Psoas muscle (tissue), 8 donors: Measurements from ENCODE around the gene NTRK2. TPM values are rescaled to one million over a fixed set of nuclear protein-coding genes. Genes with fewer than 3 reads are reported as not detected.

ENCODE experiments used
- ATAC-seq, 4 donors: fragments of 200-7000 bp; cut with Tn5 transposase; one replicate each; pipeline ENCODE4 v1.9.1; 2020; ENCODE audit warnings: moderate library complexity in 3 of 4, mild to moderate bottlenecking in 2 of 4
- DNase-seq, 2 donors: peaks; one replicate each; pipeline ENCODE4 v3.0.0-alpha.2; 2020
- H3K27ac ChIP-seq: fragments of 200-600 bp; one replicate; pipeline ENCODE4 v1.8.0; 2022
- H3K27me3 ChIP-seq, 3 donors: fragments of 200-600 bp in 1 of 3; one replicate each; pipeline versions ENCODE4 v1.6.1 to v1.8.0; 2013 to 2022; ENCODE audit warnings: low read length in 2 of 3, mild to moderate bottlenecking in 2 of 3, moderate library complexity in 1 of 3; ENCODE audit not compliant: insufficient read depth in 3 of 3
- H3K36me3 ChIP-seq, 2 donors: fragments of 200-600 bp in 1 of 2; one replicate each; pipeline versions ENCODE4 v1.6.1 to v1.8.0; 2013 to 2022; ENCODE audit warnings: low read depth in 1 of 2, mild to moderate bottlenecking in 1 of 2, moderate library complexity in 1 of 2; ENCODE audit not compliant: insufficient read depth in 1 of 2
- H3K4me1 ChIP-seq: fragments of 200-600 bp; one replicate; pipeline ENCODE4 v1.8.0; 2022
- H3K4me3 ChIP-seq: fragments of 200-600 bp; one replicate; pipeline ENCODE4 v1.8.0; 2022; ENCODE audit warnings: mild to moderate bottlenecking
- H3K9me3 ChIP-seq: fragments of 200-600 bp; one replicate; pipeline ENCODE4 v1.8.0; 2022
- CTCF ChIP-seq: fragments of 200-600 bp; IDR thresholded peaks from one replicate; pipeline ENCODE4 v1.8.0; 2022; ENCODE audit warnings: antibody characterized with exemption
- WGBS, 3 donors: extraction: QIAGEN DNeasy Blood & Tissue Kit; methylation state at CpG; one replicate each; pipeline versions ENCODE4 v1.1.6 to v1.1.7; 2013; 5-methylcytosine and 5-hydroxymethylcytosine counted together
- intact Hi-C, 2 donors: fragments of 100-400 bp; cut with DNase I; formaldehyde crosslinking; loops; one replicate each; pipeline versions ENCODE4 v1.11.0 to v1.14.2; 2022
- polyA plus RNA-seq, 3 donors: library from polyadenylated mRNA; stranded (reverse); fragments of 200-250 nt; gene quantifications; one replicate each; pipeline ENCODE4 v1.2.3, GENCODE V29; 2013
- total RNA-seq, 4 donors: library from RNA; stranded (reverse); fragmentation: NEBNext Ultra II Directional in 2 of 4; extraction: Animal tissue kit (Norgen Biotek cat#: 25700) in 2 of 4; gene quantifications; one replicate each; pipeline versions ENCODE4 v1.2.1 to v1.2.4, GENCODE V29; 2021 to 2023
- donor health status: healthy with polysubstance abuse.
- donor health status: DM: no; HTN: no; CAD: no; lungs with moderate emphysema.
- donor health status: Bipolar disorder and iron deficiency.
- donor health status: healthy.
- donor health status: DM: yes; HTN: yes; CAD: no.
- donor health status: DM: no; HTN: no; CAD: no.
- donor health status: DM: no; HTN: no; CAD: no.
- donor health status: DM: yes; HTN: yes; CAD: no.

Gene NTRK2
- total and polyA plus RNA-seq, 7 donors: 0.46 to 3.6 (median 1.4) TPM

DNA sequence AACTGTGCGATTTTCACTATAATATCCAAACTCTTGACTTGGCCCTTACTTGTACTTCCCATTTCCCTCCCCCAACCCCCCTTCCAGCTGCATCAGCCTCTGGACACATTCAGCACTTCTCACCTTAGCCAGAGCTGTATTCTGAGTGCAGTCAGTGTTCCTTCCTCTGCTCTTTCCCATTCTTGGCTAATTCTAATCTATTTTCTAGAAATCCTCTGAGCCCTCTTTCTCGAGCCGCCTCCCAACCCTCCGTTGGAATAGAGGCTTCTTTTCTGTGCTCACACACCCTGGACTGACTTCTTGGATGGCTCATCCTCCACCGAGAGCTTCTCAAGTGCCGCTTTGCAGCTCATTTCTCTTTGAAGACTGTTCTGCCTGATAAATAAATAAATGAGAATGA, 188.8 kb downstream of the NTRK2 start:
- peaks cover 1% of the 10 kb centered on the region for H3K4me1 ChIP-seq
- no peak overlapping the region for H3K27ac ChIP-seq
- ATAC-seq (no peak), DNase-seq (no peak)
- intact Hi-C loops: no loop called here
- 66 to 74% (median 71%) methylated on average over 6 of the region's 6 CpGs for WGBS, 3 donors
- no peak overlapping the region for H3K4me3 ChIP-seq
- no peak for TF ChIP-seq CTCF
- no peaks in the 10 kb centered on the region for H3K9me3 ChIP-seq
- no peaks in the 10 kb centered on the region for H3K36me3 ChIP-seq
- H3K27me3 ChIP-seq: no peaks in the 10 kb centered on the region

GRCh38 chr9:84860249-84861115, 191.0 kb downstream of the NTRK2 start:
- Histone ChIP-seq H3K36me3 (no peaks in the 10 kb centered on the region), H3K4me3 (no peak overlapping the region), H3K27me3 (no peaks in the 10 kb centered on the region), H3K27ac (no peak overlapping the region), H3K4me1 (no peaks in the 10 kb centered on the region), H3K9me3 (no peaks in the 10 kb centered on the region)
- ATAC-seq (no peak), DNase-seq (no peak)
- 49 to 53% (median 52%) methylated on average over 12 of the region's 12 CpGs for WGBS, 3 donors
- no peak for TF ChIP-seq CTCF
- intact Hi-C loops: no loop called here

GRCh38 chr9:84861455-84861854, 191.9 kb downstream of the NTRK2 start:
- H3K4me1 ChIP-seq: no peaks in the 10 kb centered on the region
- H3K27me3 ChIP-seq: no peaks in the 10 kb centered on the region
- intact Hi-C loops: no loop called here
- 83 to 89% (median 84%) methylated on average over 4 of the region's 4 CpGs for WGBS, 3 donors
- H3K9me3 ChIP-seq: no peaks in the 10 kb centered on the region
- H3K27ac ChIP-seq: no peak overlapping the region
- no peak overlapping the region for H3K4me3 ChIP-seq
- ATAC-seq (no peak), DNase-seq (no peak)
- H3K36me3 ChIP-seq: no peaks in the 10 kb centered on the region
- no peak for TF ChIP-seq CTCF

- no peak overlapping the region for H3K27ac ChIP-seq
- no peak overlapping the region for H3K4me3 ChIP-seq
- DNase-seq (no peak), ATAC-seq (no peak)
- H3K9me3 ChIP-seq: no peaks in the 10 kb centered on the region
- H3K4me1 ChIP-seq: no peaks in the 10 kb centered on the region
- 84 to 92% (median 89%) methylated on average over 7 of the region's 7 CpGs for WGBS, 3 donors
- H3K27me3 ChIP-seq: no peaks in the 10 kb centered on the region
- TF ChIP-seq CTCF: no peak
- no peaks in the 10 kb centered on the region for H3K36me3 ChIP-seq
- intact Hi-C loops: no loop called here
Observed at GRCh38 chr9:84862308-84862707, 192.8 kb downstream of the NTRK2 start.
